ENCODE results near the gene RASL12.

- TF ChIP-seq POLR2AphosphoS5 (IDR thresholded peaks at IDR 0.05; ENCODE audit: low read depth, low read length) (no peak), FOSL1 (IDR thresholded peaks at IDR 0.05; ENCODE audit: insufficient read depth, low read depth, low read length) (no peak), CHD2 (IDR thresholded peaks at IDR 0.05; ENCODE audit: low read length) (no peak), CTCF (IDR thresholded peaks at IDR 0.05; ENCODE audit: control extremely low read depth in 1 of 3, insufficient read depth in 1 of 3, low read depth in 1 of 3, low read length in 3 of 3) (peak; percentile 11 to 37 (median 13); a peak in 2 of 4 replicates), TEAD4 (IDR thresholded peaks at IDR 0.05; ENCODE audit: low read depth, low read length) (no peak)
Measured at GRCh38 chr15:65077291-65077980, 9.6 kb upstream of the RASL12 start.
